HepG2 (cell line): Measurements from ENCODE around the gene GNAS-AS1.

Experiments
- MTA3 ChIP-seq: sonication (generic); formaldehyde crosslinking; IDR thresholded peaks from 2 replicates; pipeline ENCODE4 v1.4.0; 2020; ENCODE audit warnings: missing genetic modification reagents
- PHB2 ChIP-seq: fragments of 450-650 bp; IDR thresholded peaks from 2 replicates; pipeline ENCODE4 v1.6.1; 2018; ENCODE audit not compliant: partially characterized antibody
- RAD21 ChIP-seq: fragments of 450-650 bp; formaldehyde crosslinking; IDR thresholded peaks from 2 replicates; pipeline ENCODE4 v1.5.0; 2020; ENCODE audit warnings: mild to moderate bottlenecking
- SYNCRIP ChIP-seq: fragments of 200-400 bp; formaldehyde crosslinking; IDR thresholded peaks from 2 replicates; pipeline ENCODE4 v1.6.1; 2018; ENCODE audit warnings: mild to moderate bottlenecking, low read depth, low read length; ENCODE audit not compliant: insufficient read depth
- YEATS4 ChIP-seq: sonication (generic); formaldehyde crosslinking; IDR thresholded peaks from 2 replicates; pipeline ENCODE4 v1.4.0; 2020; ENCODE audit warnings: missing genetic modification reagents, borderline replicate concordance
- ZNF331 ChIP-seq: sonication (generic); formaldehyde crosslinking; IDR thresholded peaks from 2 replicates; pipeline ENCODE4 v1.4.0; 2020; ENCODE audit warnings: missing genetic modification reagents
- ZNF451 ChIP-seq: sonication (generic); formaldehyde crosslinking; IDR thresholded peaks from 2 replicates; pipeline ENCODE4 v1.5.0; 2020; ENCODE audit warnings: mild to moderate bottlenecking, missing genetic modification reagents
- ZNF619 ChIP-seq: sonication (generic); formaldehyde crosslinking; IDR thresholded peaks from 2 replicates; pipeline ENCODE4 v1.4.0; 2020; ENCODE audit warnings: mild to moderate bottlenecking, missing genetic modification reagents
- TF ChIP-seq, protein P1 (sequence below): sonication (generic); formaldehyde crosslinking; IDR thresholded peaks from 2 replicates; pipeline ENCODE4 v1.5.0; 2020; ENCODE audit warnings: missing genetic modification reagents
- TF ChIP-seq, protein P2 (sequence below): IDR thresholded peaks from 2 replicates; pipeline ENCODE4 v1.6.1; 2016; ENCODE audit warnings: low read depth
- TF ChIP-seq, protein P3 (sequence below): sonication (generic); formaldehyde crosslinking; IDR thresholded peaks from 2 replicates; pipeline ENCODE4 v1.4.0; 2020; ENCODE audit warnings: missing genetic modification reagents
- TF ChIP-seq, protein P4 (sequence below): sonication (generic); formaldehyde crosslinking; IDR thresholded peaks from 2 replicates; pipeline ENCODE4 v1.5.0; 2020; ENCODE audit warnings: mild to moderate bottlenecking, missing genetic modification reagents, moderate library complexity

GRCh38 chr20:58850693-58851174 lies at the start of gene GNAS-AS1:
- TF ChIP-seq, protein P1, sequence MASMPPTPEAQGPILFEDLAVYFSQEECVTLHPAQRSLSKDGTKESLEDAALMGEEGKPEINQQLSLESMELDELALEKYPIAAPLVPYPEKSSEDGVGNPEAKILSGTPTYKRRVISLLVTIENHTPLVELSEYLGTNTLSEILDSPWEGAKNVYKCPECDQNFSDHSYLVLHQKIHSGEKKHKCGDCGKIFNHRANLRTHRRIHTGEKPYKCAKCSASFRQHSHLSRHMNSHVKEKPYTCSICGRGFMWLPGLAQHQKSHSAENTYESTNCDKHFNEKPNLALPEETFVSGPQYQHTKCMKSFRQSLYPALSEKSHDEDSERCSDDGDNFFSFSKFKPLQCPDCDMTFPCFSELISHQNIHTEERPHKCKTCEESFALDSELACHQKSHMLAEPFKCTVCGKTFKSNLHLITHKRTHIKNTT (CRISPR knock-in tag): no peak
- TF ChIP-seq, protein P2, sequence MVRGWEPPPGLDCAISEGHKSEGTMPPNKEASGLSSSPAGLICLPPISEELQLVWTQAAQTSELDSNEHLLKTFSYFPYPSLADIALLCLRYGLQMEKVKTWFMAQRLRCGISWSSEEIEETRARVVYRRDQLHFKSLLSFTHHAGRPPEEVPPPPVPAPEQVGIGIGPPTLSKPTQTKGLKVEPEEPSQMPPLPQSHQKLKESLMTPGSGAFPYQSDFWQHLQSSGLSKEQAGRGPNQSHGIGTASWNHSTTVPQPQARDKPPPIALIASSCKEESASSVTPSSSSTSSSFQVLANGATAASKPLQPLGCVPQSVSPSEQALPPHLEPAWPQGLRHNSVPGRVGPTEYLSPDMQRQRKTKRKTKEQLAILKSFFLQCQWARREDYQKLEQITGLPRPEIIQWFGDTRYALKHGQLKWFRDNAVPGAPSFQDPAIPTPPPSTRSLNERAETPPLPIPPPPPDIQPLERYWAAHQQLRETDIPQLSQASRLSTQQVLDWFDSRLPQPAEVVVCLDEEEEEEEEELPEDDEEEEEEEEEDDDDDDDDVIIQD: no peak
- no peak for TF ChIP-seq MTA3 (CRISPR knock-in tag)
- no peak for TF ChIP-seq ZNF331
- TF ChIP-seq RAD21 (CRISPR knock-in tag): no peak
- TF ChIP-seq, protein P3, sequence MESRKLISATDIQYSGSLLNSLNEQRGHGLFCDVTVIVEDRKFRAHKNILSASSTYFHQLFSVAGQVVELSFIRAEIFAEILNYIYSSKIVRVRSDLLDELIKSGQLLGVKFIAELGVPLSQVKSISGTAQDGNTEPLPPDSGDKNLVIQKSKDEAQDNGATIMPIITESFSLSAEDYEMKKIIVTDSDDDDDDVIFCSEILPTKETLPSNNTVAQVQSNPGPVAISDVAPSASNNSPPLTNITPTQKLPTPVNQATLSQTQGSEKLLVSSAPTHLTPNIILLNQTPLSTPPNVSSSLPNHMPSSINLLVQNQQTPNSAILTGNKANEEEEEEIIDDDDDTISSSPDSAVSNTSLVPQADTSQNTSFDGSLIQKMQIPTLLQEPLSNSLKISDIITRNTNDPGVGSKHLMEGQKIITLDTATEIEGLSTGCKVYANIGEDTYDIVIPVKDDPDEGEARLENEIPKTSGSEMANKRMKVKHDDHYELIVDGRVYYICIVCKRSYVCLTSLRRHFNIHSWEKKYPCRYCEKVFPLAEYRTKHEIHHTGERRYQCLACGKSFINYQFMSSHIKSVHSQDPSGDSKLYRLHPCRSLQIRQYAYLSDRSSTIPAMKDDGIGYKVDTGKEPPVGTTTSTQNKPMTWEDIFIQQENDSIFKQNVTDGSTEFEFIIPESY: no peak
- no peak for TF ChIP-seq SYNCRIP
- no peak for TF ChIP-seq YEATS4 (CRISPR knock-in tag)
- TF ChIP-seq PHB2: no peak
- no peak for TF ChIP-seq ZNF619 (CRISPR knock-in tag)
- no peak for TF ChIP-seq ZNF451 (CRISPR knock-in tag)
- TF ChIP-seq, protein P4, sequence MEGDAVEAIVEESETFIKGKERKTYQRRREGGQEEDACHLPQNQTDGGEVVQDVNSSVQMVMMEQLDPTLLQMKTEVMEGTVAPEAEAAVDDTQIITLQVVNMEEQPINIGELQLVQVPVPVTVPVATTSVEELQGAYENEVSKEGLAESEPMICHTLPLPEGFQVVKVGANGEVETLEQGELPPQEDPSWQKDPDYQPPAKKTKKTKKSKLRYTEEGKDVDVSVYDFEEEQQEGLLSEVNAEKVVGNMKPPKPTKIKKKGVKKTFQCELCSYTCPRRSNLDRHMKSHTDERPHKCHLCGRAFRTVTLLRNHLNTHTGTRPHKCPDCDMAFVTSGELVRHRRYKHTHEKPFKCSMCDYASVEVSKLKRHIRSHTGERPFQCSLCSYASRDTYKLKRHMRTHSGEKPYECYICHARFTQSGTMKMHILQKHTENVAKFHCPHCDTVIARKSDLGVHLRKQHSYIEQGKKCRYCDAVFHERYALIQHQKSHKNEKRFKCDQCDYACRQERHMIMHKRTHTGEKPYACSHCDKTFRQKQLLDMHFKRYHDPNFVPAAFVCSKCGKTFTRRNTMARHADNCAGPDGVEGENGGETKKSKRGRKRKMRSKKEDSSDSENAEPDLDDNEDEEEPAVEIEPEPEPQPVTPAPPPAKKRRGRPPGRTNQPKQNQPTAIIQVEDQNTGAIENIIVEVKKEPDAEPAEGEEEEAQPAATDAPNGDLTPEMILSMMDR (CRISPR knock-in tag): no peak
